Measurements from ENCODE around the gene CD300C.
"Not testable (repeated sequence)": the region's sequence is repeated elsewhere in the genome, so short reads cannot be mapped to it uniquely, and the experiment has no call there.

- TF ChIP-seq CTCF (IDR thresholded peaks at IDR 0.05); TCF7L2 (IDR thresholded peaks at IDR 0.05; ENCODE audit: low read depth, low read length); SIN3A (IDR thresholded peaks at IDR 0.05; ENCODE audit: borderline replicate concordance, insufficient read depth, low read depth, low read length); POLR2AphosphoS5 (IDR thresholded peaks at IDR 0.05; ENCODE audit: low read depth, low read length): not testable (repeated sequence)
Measured at GRCh38 chr17:74558402-74558801, 12.5 kb upstream of the CD300C start.
